Trophoblast cell (in vitro differentiated cells and primary cell): Measurements from ENCODE around the gene RHD.

Source experiments
- DNase-seq, 2 donors: peaks; one replicate each; pipeline ENCODE4 v3.0.0-alpha.2; 2016
- H2AFZ ChIP-seq: 2 replicates; pipeline ENCODE4 v1.6.1; 2013; ENCODE audit warnings: low read length, moderate library complexity, mild to moderate bottlenecking; ENCODE audit not compliant: insufficient read depth, poor library complexity
- H2AK5ac ChIP-seq: 2 replicates; pipeline ENCODE4 v1.6.1; 2013; ENCODE audit warnings: mild to moderate bottlenecking, low read length
- H2BK120ac ChIP-seq: 2 replicates; pipeline ENCODE4 v1.6.1; 2013; ENCODE audit warnings: low read length, mild to moderate bottlenecking, moderate library complexity; ENCODE audit not compliant: insufficient read depth, poor library complexity
- H2BK12ac ChIP-seq: 2 replicates; pipeline ENCODE4 v1.6.1; 2013; ENCODE audit warnings: mild to moderate bottlenecking, low read length, moderate library complexity
- H2BK5ac ChIP-seq: 2 replicates; pipeline ENCODE4 v1.6.1; 2013; ENCODE audit warnings: low read length, low read depth, moderate library complexity, mild to moderate bottlenecking; ENCODE audit not compliant: poor library complexity
- H3K14ac ChIP-seq: 2 replicates; pipeline ENCODE4 v1.6.1; 2013; ENCODE audit warnings: mild to moderate bottlenecking, low read length
- H3K18ac ChIP-seq: 2 replicates; pipeline ENCODE4 v1.6.1; 2013; ENCODE audit warnings: mild to moderate bottlenecking, low read length
- H3K23ac ChIP-seq: 2 replicates; pipeline ENCODE4 v1.6.1; 2013; ENCODE audit warnings: low read length
- H3K27ac ChIP-seq: 2 replicates; pipeline ENCODE4 v1.5.1; 2013; ENCODE audit warnings: low read depth, mild to moderate bottlenecking, inconsistent platforms, low read length, moderate library complexity
- H3K27me3 ChIP-seq: 2 replicates; pipeline ENCODE4 v1.6.1; 2013; ENCODE audit warnings: inconsistent platforms, mild to moderate bottlenecking, low read length, moderate library complexity; ENCODE audit not compliant: insufficient read depth
- H3K36me3 ChIP-seq, 2 experiments: 1 replicate in 1 of 2; 2 replicates in 1 of 2; pipeline ENCODE4 v1.6.1; 2013; ENCODE audit warnings: low read length in 2 of 2, mild to moderate bottlenecking in 2 of 2, moderate library complexity in 1 of 2; ENCODE audit not compliant: insufficient read depth in 2 of 2, control insufficient read depth in 1 of 2
- H3K4ac ChIP-seq: 2 replicates; pipeline ENCODE4 v1.6.1; 2013; ENCODE audit warnings: low read depth, mild to moderate bottlenecking, low read length, moderate library complexity
- H3K4me1 ChIP-seq, 2 experiments: 1 replicate in 1 of 2; 2 replicates in 1 of 2; pipeline ENCODE4 v1.6.1; 2013; ENCODE audit warnings: low read length in 2 of 2, mild to moderate bottlenecking in 2 of 2, moderate library complexity in 1 of 2; ENCODE audit not compliant: insufficient read depth in 2 of 2, control insufficient read depth in 1 of 2
- H3K4me2 ChIP-seq: 2 replicates; pipeline ENCODE4 v1.6.1; 2013; ENCODE audit warnings: inconsistent platforms, mild to moderate bottlenecking, low read length, moderate library complexity
- H3K4me3 ChIP-seq: 2 replicates; pipeline ENCODE4 v1.5.1; 2013; ENCODE audit warnings: mild to moderate bottlenecking, low read depth, low read length, inconsistent platforms
- H3K79me1 ChIP-seq: one replicate; pipeline ENCODE4 v1.6.1; 2013; ENCODE audit warnings: low read length
- H3K79me2 ChIP-seq: 2 replicates; pipeline ENCODE4 v1.6.1; 2013; ENCODE audit warnings: low read length, mild to moderate bottlenecking; ENCODE audit not compliant: control insufficient read depth, insufficient read depth, poor library complexity
- H3K9ac ChIP-seq: 2 replicates; pipeline ENCODE4 v1.6.1; 2013; ENCODE audit warnings: mild to moderate bottlenecking, low read length
- H3K9me3 ChIP-seq: 2 replicates; pipeline ENCODE4 v1.6.1; 2013; ENCODE audit warnings: low read depth, mild to moderate bottlenecking, control low read depth, inconsistent platforms, low read length; ENCODE audit not compliant: insufficient read depth
- H4K12ac ChIP-seq: 2 replicates; pipeline ENCODE4 v1.6.1; 2013; ENCODE audit warnings: low read depth, mild to moderate bottlenecking, low read length, moderate library complexity
- H4K8ac ChIP-seq: 2 replicates; pipeline ENCODE4 v1.6.1; 2013; ENCODE audit warnings: low read depth, mild to moderate bottlenecking, low read length, moderate library complexity
- H4K91ac ChIP-seq: one replicate; pipeline ENCODE4 v1.6.1; 2013; ENCODE audit warnings: low read depth, mild to moderate bottlenecking, low read length, moderate library complexity
- whole genome bisulfite sequencing: extraction: QIAGEN DNeasy Blood & Tissue Kit; methylation state at CpG from one replicate; pipeline ENCODE4 v1.1.7; 2013; ENCODE audit warnings: missing lambda C conversion rate; ENCODE audit not compliant: insufficient read length, insufficient coverage; ENCODE audit errors: extremely low coverage; 5-methylcytosine and 5-hydroxymethylcytosine counted together

RHD gene

GRCh38 chr1:25239681-25240541, 32.4 kb upstream of the RHD start:
- no peak overlapping the region for H2BK12ac ChIP-seq
- DNase-seq, result peak; percentile 96 to 97
- H3K9ac ChIP-seq, result peak overlapping the region; percentile 54
- H3K36me3 ChIP-seq, result peaks cover 12 to 20% of the 10 kb centered on the region in 2 experiments
- H3K4me1 ChIP-seq, result peaks cover 6% of the 10 kb centered on the region in 2 experiments
- H2BK5ac ChIP-seq, result peak overlapping the region; percentile 0
- peak overlapping the region; percentile 57 for H4K12ac ChIP-seq
- no CpG with 5 or more reads among the region's 41 CpGs for WGBS
- H3K18ac ChIP-seq, result peak overlapping the region; percentile 6
- no peak overlapping the region for H2AK5ac ChIP-seq
- peak overlapping the region; percentile 49 for H4K8ac ChIP-seq
- peak overlapping the region; percentile 67 for H3K27ac ChIP-seq
- no peak overlapping the region for H3K23ac ChIP-seq
- peak overlapping the region; percentile 59 for H3K14ac ChIP-seq
- peak overlapping the region; percentile 58 for H4K91ac ChIP-seq
- no peaks in the 10 kb centered on the region for H3K79me2 ChIP-seq
- peak overlapping the region; percentile 76 for H3K4me2 ChIP-seq
- peaks cover 5% of the 10 kb centered on the region for H3K79me1 ChIP-seq
- H3K4ac ChIP-seq, result no peak overlapping the region
- H2AFZ ChIP-seq, result peak overlapping the region; percentile 9
- H3K9me3 ChIP-seq, result no peaks in the 10 kb centered on the region
- H3K4me3 ChIP-seq, result peak overlapping the region; percentile 79
- no peaks in the 10 kb centered on the region for H3K27me3 ChIP-seq
- no peak overlapping the region for H2BK120ac ChIP-seq

- Histone ChIP-seq H3K27me3 (no peaks in the 10 kb centered on the region), H3K23ac (no peak overlapping the region), H2BK120ac (no peak overlapping the region), H3K27ac (no peak overlapping the region), H4K8ac (no peak overlapping the region), H2BK12ac (no peak overlapping the region), H2BK5ac (no peak overlapping the region), H3K79me1 (peaks cover 19% of the 10 kb centered on the region), H3K36me3 (peaks cover 19 to 24% of the 10 kb centered on the region in 2 experiments), H3K4ac (peak overlapping the region; percentile 30), H3K79me2 (peaks cover 13% of the 10 kb centered on the region), H4K12ac (no peak overlapping the region), H3K4me3 (no peak overlapping the region), H3K4me1 (peaks cover 6 to 8% of the 10 kb centered on the region in 2 experiments), H3K9ac (no peak overlapping the region), H3K14ac (no peak overlapping the region), H2AK5ac (no peak overlapping the region), H4K91ac (no peak overlapping the region), H3K4me2 (no peak overlapping the region), H3K9me3 (peaks cover 2% of the 10 kb centered on the region), H2AFZ (no peak overlapping the region), H3K18ac (no peak overlapping the region)
- no peak for DNase-seq
- no CpG with 5 or more reads among the region's 6 CpGs for WGBS
These were observed 28.4 kb upstream of the RHD start for GRCh38 chr1:25243907-25244306.

- Histone ChIP-seq H3K4me1 (peaks cover 6 to 8% of the 10 kb centered on the region in 2 experiments), H3K4me2 (no peak overlapping the region), H2BK12ac (no peak overlapping the region), H3K36me3 (peaks cover 19 to 24% of the 10 kb centered on the region in 2 experiments), H3K79me1 (peaks cover 14% of the 10 kb centered on the region), H3K14ac (no peak overlapping the region), H2AFZ (no peak overlapping the region), H3K9me3 (peaks cover 2% of the 10 kb centered on the region), H3K9ac (no peak overlapping the region), H3K79me2 (peaks cover 13% of the 10 kb centered on the region), H3K4ac (no peak overlapping the region), H3K18ac (no peak overlapping the region), H4K8ac (no peak overlapping the region), H4K91ac (no peak overlapping the region), H4K12ac (no peak overlapping the region), H2AK5ac (no peak overlapping the region), H2BK5ac (no peak overlapping the region), H3K27ac (no peak overlapping the region), H2BK120ac (no peak overlapping the region), H3K23ac (no peak overlapping the region), H3K27me3 (no peaks in the 10 kb centered on the region), H3K4me3 (no peak overlapping the region)
- no CpG with 5 or more reads among the region's 5 CpGs for WGBS
- no peak for DNase-seq
These were observed 26.9 kb upstream of the RHD start for GRCh38 chr1:25245393-25245792.

- peak overlapping the region; percentile 52 for H4K8ac ChIP-seq
- no CpG with 5 or more reads among the region's 30 CpGs for WGBS
These were observed 26.3 kb upstream of the RHD start for GRCh38 chr1:25245809-25246599.

More at GRCh38 chr1:25245809-25246599, 26.3 kb upstream of the RHD start:
- Histone ChIP-seq H2BK5ac (peak overlapping the region; percentile 22), H3K4me2 (peak overlapping the region; percentile 82), H2BK120ac (peak overlapping the region; percentile 57), H2AK5ac (peak overlapping the region; percentile 65), H3K36me3 (peaks cover 19 to 20% of the 10 kb centered on the region in 2 experiments), H3K9me3 (peaks cover 2% of the 10 kb centered on the region), H4K91ac (peak overlapping the region; percentile 66), H3K27ac (peak overlapping the region; percentile 94), H3K27me3 (no peaks in the 10 kb centered on the region), H2AFZ (peak overlapping the region; percentile 50), H4K12ac (peak overlapping the region; percentile 34), H3K4me1 (peaks cover 0 to 2% of the 10 kb centered on the region in 2 experiments), H3K4me3 (peak overlapping the region; percentile 96), H3K18ac (peak overlapping the region; percentile 87), H3K23ac (no peak overlapping the region), H3K14ac (peak overlapping the region; percentile 78), H3K9ac (peak overlapping the region; percentile 81), H3K79me1 (peaks cover 14% of the 10 kb centered on the region), H2BK12ac (no peak overlapping the region), H3K4ac (peak overlapping the region; percentile 96), H3K79me2 (peaks cover 13% of the 10 kb centered on the region)
- DNase-seq, result peak in 1 of 2 donors; percentile 56
